ENCODE results near the gene ACOT8.

ACOT8 gene

GRCh38 chr20:45893831-45894230 is 36.6 kb upstream of the ACOT8 start:
- no peak overlapping the region for H3K4me3 ChIP-seq (ENCODE audit: low read length)
- no peak overlapping the region for H3K27ac ChIP-seq (ENCODE audit: low read length)
- H3K27me3 ChIP-seq (ENCODE audit: low read depth, low read length) = no peaks in the 10 kb centered on the region
- H3K4me2 ChIP-seq (ENCODE audit: low read length) = no peak overlapping the region
- peaks cover 11% of the 10 kb centered on the region for H3K4me1 ChIP-seq (ENCODE audit: low read length)
- H3K9me3 ChIP-seq (ENCODE audit: insufficient read depth, low read length) = no peaks in the 10 kb centered on the region
- no peak overlapping the region for H3K9ac ChIP-seq (ENCODE audit: low read length)
- no peaks in the 10 kb centered on the region for H3K79me2 ChIP-seq (ENCODE audit: low read length)
- no peaks in the 10 kb centered on the region for H4K20me1 ChIP-seq (ENCODE audit: insufficient read depth, low read length)
- TF ChIP-seq EZH2phosphoT487 (IDR thresholded peaks at IDR 0.05; ENCODE audit: low read depth) = no peak
- TF ChIP-seq, protein P1, sequence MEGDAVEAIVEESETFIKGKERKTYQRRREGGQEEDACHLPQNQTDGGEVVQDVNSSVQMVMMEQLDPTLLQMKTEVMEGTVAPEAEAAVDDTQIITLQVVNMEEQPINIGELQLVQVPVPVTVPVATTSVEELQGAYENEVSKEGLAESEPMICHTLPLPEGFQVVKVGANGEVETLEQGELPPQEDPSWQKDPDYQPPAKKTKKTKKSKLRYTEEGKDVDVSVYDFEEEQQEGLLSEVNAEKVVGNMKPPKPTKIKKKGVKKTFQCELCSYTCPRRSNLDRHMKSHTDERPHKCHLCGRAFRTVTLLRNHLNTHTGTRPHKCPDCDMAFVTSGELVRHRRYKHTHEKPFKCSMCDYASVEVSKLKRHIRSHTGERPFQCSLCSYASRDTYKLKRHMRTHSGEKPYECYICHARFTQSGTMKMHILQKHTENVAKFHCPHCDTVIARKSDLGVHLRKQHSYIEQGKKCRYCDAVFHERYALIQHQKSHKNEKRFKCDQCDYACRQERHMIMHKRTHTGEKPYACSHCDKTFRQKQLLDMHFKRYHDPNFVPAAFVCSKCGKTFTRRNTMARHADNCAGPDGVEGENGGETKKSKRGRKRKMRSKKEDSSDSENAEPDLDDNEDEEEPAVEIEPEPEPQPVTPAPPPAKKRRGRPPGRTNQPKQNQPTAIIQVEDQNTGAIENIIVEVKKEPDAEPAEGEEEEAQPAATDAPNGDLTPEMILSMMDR (IDR thresholded peaks at IDR 0.05; ENCODE audit: low read depth, low read length) = no peak
- no peak overlapping the region for H2AFZ ChIP-seq (ENCODE audit: low read depth, low read length)
- peaks cover 16% of the 10 kb centered on the region for H3K36me3 ChIP-seq (replicated peaks; ENCODE audit: low read depth, low read length)

DNA sequence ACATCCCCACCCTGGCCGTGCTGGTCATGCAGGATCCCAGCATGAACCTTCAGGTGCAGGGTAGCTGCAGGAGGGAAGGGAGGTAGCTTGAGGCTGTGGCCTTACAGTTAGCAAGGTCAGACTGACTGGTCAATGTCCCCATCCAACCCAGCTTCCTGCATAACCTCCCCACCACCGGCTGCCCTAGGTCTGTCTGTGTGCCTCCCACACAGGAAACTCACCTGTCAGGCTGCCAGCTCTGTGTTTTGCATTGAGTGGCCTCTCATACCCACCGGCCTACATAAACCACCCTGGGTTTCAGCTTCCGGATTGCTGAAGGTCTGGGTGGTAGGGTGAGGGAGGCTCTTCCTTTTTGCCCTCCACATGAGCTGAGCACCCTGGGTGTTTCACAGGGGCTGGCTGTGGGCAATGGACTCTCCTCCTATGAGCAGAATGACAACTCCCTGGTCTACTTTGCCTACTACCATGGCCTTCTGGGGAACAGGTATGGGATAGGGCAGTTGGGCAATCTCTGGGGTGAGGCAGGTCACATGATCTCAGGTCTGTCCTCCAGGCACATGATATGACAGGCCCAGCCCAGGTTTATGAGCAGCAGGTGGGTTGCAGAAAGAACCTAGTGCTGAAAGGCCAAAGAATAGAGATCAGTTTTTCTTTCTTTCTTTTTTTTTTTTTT is 35.8 kb upstream of the ACOT8 start:
- no peaks in the 10 kb centered on the region for H3K79me2 ChIP-seq (ENCODE audit: low read length)
- H3K27me3 ChIP-seq (ENCODE audit: low read depth, low read length) = no peaks in the 10 kb centered on the region
- H3K4me2 ChIP-seq (ENCODE audit: low read length) = no peak overlapping the region
- H4K20me1 ChIP-seq (ENCODE audit: insufficient read depth, low read length) = no peaks in the 10 kb centered on the region
- H3K4me3 ChIP-seq (ENCODE audit: low read length) = no peak overlapping the region
- no peak overlapping the region for H3K27ac ChIP-seq (ENCODE audit: low read length)
- no peak overlapping the region for H2AFZ ChIP-seq (ENCODE audit: low read depth, low read length)
- H3K9me3 ChIP-seq (ENCODE audit: insufficient read depth, low read length) = no peaks in the 10 kb centered on the region
- H3K4me1 ChIP-seq (ENCODE audit: low read length) = peaks cover 11% of the 10 kb centered on the region
- no peak for TF ChIP-seq EZH2phosphoT487 (IDR thresholded peaks at IDR 0.05; ENCODE audit: low read depth)
- TF ChIP-seq, protein P1 (IDR thresholded peaks at IDR 0.05; ENCODE audit: low read depth, low read length) = no peak
- H3K36me3 ChIP-seq (replicated peaks; ENCODE audit: low read depth, low read length) = peaks cover 12% of the 10 kb centered on the region
- H3K9ac ChIP-seq (ENCODE audit: low read length) = no peak overlapping the region

- H2AFZ ChIP-seq (ENCODE audit: low read depth, low read length) = no peak overlapping the region
- no peak overlapping the region for H3K27ac ChIP-seq (ENCODE audit: low read length)
- H3K4me3 ChIP-seq (ENCODE audit: low read length) = peak overlapping the region; percentile 84
Measured at GRCh38 chr20:45892049-45892825, 35.0 kb upstream of the ACOT8 start.

More at GRCh38 chr20:45892049-45892825, 35.0 kb upstream of the ACOT8 start:
- Histone ChIP-seq H3K9me3 (ENCODE audit: insufficient read depth, low read length) (no peaks in the 10 kb centered on the region), H3K27me3 (ENCODE audit: low read depth, low read length) (no peaks in the 10 kb centered on the region), H3K4me2 (ENCODE audit: low read length) (peak overlapping the region; percentile 89), H4K20me1 (ENCODE audit: insufficient read depth, low read length) (no peaks in the 10 kb centered on the region), H3K4me1 (ENCODE audit: low read length) (peaks cover 11% of the 10 kb centered on the region), H3K9ac (ENCODE audit: low read length) (peak overlapping the region; percentile 64; the same call in 1 of the 2 replicates), H3K36me3 (replicated peaks; ENCODE audit: low read depth, low read length) (peaks cover 6% of the 10 kb centered on the region), H3K79me2 (ENCODE audit: low read length) (no peaks in the 10 kb centered on the region)
- TF ChIP-seq, protein P1 (IDR thresholded peaks at IDR 0.05; ENCODE audit: low read depth, low read length) = no peak
- TF ChIP-seq EZH2phosphoT487 (IDR thresholded peaks at IDR 0.05; ENCODE audit: low read depth) = no peak
